GM18861 (cell line): ENCODE measurements around the gene MYH13.

Experiments
- ATAC-seq: cut with Tn5 transposase; IDR thresholded peaks from one replicate; pipeline ENCODE4 v1.9.1; 2021; ENCODE audit not compliant: unreplicated experiment

The MYH13 gene

DNA sequence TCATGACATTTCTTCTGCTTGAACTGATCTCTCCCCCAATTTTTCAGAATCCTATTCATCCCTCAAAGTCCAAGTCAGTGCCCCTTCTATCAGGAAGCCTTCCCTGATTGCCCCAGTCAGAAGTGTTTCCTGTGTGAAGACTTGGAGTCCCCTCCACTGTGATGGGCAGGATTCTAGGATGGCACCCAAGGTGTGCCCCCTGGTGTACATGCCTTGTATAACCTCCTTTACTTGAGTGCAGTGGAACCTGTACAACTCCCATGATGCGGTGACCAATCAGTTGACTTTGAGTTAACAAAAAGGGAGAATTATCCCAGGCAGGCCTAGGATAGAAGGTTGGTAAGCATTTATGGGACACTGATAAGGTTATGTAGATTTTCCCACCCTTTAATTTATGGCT lies 23.4 kb downstream of the MYH13 start:
- no peak for ATAC-seq

DNA sequence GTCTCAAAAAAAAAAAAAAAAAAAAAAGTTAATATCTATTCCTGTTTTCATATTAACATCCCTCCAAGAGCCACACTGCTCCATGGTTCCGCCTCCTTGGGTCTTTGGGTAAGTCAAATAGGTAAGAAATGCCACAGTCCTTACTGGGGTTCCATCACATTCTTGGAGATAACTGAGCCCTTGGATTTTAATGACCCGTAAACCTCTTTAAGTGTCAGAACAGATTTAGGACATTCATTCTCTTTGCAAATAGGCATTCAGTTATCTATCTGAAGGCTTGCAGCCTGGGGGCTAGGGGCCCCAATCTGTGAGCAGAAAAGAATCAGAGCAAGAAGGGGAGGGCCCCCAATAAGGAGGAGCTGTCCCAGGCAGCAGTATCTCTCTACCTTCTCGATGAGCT lies 28.0 kb downstream of the MYH13 start:
- ATAC-seq: no peak

DNA sequence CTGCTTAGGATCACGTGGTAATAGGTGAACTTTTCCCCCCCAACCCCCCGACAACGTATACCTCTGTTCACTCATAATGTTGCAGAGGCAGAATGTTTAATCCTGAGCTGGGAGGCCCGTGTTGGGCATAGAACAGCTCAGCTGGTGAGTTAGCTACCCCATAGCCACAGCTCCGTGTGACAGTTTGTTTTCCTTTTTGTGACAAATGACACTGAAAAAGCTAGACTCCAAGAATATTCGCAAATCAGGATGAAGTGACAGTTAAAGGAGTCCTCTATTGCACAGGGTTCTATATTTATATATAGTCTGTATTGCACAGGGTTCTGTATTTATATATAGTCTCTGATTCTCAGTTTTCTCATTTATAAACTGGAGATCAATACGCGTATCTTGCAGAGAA lies 33.8 kb downstream of the MYH13 start:
- no peak for ATAC-seq

DNA sequence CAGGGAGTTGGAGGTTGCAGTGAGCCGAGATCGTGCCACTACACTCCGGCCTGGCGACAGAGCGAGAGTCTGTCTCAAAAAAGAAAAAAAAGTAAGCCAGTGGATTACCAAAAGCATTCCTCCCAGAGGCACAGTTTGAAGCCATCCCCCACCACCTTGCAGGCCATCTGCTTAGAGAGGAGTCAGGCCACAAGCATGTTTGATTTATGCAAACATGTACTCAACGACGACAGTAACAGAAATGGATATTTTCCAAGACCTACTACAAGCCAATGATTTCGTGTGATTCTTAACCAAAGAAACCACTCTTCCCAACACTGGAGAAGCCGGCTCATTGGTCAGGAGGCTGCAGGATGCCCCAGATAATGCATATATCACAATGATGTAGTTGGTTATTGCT lies 34.8 kb downstream of the MYH13 start:
- ATAC-seq: no peak

DNA sequence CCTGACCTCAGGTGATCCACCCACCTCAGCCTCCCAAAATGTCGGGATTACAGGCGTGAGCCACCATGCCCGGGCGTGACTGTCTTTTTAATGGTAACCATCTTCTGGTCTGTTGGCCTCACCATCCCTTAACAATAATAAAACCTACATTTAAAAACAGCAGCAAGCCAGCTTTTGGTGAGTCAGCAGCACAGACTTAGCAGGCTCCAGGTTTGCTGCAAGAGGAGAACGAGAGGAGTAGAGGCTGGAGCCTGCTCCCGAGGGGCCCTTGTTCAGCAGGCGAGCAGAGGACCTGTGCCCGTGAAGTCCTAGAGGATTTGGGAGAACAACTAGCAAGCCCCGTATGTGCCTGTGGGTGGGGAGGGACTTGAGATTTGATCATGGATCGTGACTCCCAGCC lies 35.7 kb downstream of the MYH13 start:
- no peak for ATAC-seq

DNA sequence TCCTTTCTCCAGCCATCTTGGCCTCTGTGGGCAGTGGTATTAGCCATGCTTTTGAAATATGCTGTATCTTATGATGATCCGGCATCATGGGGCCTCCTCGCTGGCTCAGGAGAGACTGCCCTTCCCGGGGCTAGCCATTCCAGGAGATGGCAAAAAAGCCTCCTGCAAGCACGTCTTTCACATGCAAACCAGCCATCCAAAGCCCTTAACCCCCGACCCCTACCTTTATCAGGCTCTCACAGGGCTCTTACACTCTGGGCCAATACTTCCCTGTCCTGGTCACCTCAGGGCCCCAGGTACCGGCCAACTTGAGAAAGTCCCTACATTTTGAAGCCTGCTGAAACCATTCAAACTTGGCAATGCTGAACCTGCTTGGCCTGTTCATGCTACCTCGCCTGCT lies 36.4 kb downstream of the MYH13 start:
- no peak for ATAC-seq

DNA sequence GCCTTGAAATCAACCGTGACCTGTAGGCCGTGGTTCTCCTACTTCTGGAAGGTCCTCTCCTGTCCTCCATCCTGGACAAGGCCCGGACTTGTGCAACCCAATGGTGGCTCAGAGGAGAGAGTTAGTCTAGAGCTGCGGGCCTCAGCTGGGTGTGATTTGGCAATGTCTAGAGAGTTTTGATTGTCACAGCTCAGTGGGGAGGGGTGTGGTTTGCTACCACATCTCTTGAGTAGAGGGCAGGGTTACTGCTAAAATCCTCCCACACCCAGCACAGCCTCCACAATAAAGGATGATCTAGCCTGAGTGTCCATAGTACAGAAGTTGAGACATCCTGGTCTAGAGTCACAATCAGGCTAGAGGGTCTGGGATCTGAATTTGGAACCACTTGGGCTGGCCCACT lies 40.3 kb downstream of the MYH13 start:
- ATAC-seq: no peak

DNA sequence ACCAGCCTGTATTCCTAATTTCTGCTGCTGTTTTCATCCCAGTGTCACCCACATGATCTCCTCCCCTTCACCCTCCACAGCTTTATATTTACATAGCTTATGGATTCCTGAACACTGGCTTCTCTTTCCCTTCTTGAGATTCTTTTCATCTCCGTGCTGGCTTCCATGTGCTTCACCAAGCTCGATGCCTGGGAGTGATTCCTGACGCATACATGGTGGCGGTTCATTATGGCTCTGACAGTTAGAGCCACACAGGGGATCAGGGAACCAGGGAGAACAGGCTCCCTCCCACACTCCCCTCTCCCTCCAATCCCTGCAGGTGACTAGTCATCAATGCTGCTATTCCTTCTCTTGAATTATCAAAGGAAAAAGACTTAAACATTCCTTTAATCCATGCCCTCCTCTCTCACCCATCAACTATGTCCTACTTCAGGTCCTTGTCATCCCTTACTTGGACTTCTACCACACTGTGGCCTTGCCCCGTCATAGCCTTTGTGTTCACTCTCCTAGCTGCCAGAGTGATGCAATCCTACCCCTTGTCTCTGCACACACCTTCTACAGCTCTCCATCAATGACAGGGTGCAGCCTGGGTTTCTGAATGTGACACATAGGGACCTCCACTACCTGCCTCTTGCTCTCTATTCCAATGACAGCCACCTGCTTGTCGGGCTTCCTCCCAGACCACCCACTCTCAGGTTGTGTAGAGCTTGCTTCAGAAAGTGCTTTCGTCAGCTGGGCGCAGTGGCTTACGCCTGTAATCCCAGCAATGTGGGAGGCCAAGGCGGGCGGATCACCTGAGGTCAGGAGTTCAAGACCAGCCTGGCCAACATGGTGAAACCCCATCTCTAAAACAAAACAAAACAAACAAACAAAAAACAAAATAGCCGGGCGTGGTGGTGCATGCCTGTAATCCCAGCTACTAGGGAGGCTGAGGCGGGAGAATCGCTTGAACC lies 43.6 kb downstream of the MYH13 start:
- ATAC-seq: no peak

DNA sequence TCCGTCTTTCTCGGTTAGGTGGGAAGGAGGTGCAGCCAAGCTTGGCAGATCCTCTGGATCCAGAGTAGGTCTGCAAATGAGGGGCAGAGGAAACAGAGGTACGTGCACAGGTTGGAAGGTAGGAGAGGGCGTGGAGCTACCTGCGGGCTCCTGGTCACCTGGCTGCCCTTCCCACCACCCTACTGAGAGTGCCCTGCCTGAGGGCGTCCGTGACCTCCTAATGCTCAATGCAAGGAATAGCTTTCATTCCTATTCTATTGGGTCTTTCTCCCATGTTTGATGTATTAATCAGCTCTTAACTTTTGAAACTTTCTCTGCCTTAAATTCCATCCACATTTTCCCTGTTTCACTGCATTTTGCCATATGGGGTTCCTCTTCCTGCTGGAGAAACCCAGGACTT lies 44.6 kb downstream of the MYH13 start:
- ATAC-seq: no peak

DNA sequence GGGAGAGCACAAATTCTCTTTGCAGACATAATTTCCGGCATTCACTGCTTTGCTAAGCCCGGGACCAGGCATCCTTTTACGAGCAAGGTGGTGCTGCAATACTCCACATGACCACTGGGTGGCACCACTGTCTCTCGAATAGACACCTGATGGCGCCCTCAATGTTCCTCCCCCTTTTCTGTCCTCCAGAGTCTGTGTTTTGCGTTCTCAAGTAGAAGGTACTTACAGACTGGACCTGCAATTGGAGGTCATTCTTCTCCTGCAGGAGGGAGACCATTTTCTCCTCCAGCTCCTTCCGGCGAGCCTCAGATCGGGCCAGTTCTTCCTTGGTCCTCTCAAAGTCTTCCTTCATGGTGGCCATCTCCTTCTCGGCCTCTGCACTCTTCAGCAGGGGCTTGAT lies 45.2 kb downstream of the MYH13 start:
- ATAC-seq: no peak

DNA sequence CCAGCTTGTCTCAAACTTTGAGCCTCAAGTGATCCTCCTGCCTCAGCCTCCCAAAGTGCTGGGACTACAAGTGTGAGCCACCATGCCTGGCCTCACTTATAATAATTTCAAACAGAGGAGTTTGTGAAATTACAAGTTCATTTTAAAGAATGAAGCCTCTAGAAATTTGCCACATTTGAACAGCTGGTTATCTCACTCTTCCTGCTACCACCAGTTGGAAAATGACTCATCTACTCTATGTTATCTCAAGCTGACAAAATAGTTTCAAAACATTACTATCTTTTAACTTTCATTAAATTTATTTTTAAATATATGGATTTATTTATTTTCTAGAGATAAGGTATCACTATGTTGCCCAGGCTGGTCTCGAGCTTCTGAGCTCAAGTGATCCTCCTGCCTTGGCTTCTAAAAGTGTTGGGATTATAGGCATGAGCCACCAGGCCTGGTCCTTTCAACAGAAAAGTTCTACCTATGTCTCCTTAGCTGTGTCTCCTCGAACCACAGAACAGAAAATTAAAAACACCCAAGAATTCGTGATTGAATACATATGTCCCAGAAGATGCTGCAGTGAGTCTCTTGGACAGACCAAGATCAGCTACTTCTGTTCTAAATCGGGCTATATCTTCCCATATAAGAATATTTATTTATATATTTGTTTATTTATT lies 47.6 kb downstream of the MYH13 start:
- no peak for ATAC-seq

DNA sequence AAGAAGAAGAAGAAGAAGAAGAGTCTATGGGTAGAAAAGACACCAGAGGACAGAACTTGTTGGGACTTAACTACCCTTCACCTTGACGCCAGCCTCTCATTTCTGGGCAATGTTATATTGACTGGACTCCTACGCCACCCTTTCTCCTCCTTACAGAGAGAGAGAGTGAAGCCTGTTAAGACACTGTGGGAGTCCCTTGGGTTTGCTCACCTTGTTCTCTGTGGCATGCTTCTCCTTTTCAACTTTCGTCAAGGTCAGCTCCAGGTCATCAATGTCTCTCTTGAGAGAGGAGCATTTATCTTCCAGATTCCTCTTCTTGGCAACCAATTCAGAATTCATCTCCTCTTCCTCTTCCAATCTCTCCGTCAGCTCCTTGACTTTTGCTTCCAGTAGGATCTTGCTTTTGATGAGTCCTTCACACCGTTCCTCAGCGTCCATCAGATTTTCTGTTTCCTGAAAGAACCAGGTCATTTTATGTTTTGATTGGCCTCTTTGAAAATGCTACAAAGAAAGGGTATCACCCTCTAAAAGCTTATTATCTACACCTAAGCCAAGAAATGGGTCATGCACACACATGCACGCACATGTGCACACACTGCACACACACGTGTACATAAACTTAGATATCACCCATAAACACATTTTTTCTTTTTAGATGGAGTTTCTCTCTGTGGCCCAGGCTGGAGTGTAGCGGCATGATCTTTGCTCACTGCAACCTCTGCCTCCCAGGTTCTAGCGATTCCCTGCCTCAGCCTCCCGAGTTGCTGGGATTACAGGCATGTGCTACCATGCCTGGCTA lies 48.8 kb downstream of the MYH13 start:
- ATAC-seq: no peak

DNA sequence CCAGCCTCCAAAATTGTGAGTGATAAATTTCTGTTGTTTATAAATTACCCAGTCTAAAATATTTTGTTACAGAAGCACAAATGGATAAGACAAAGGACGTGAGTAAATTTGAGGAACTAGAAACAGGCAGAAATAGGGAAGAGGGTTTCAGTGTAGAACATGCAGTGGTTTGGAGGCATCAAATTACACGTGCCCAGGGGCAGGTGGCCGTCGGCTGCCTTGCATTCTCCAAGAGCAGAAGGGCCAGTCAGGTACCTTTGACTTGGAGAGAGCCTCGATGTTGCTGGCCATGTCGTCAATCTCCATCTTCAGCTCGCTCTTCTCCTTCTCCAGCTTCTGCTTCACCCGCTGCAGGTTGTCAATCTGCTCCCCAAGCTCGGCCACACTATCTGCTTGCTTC lies 54.3 kb downstream of the MYH13 start:
- no peak for ATAC-seq

DNA sequence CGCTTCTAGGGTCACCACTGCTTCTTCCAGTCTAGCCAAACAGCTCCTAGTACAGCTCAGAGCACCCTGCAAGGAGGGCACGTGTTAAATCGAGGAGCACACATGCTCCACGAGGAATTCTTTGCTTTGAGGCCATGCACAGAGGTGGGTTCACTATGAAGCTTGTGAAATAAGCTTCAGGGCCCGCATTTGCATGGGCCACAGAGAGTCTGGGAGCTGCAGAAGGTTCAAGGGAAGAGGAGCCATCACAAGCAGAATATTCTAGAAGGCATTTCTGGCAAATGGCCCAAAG lies 55.3 kb downstream of the MYH13 start:
- no peak for ATAC-seq

DNA sequence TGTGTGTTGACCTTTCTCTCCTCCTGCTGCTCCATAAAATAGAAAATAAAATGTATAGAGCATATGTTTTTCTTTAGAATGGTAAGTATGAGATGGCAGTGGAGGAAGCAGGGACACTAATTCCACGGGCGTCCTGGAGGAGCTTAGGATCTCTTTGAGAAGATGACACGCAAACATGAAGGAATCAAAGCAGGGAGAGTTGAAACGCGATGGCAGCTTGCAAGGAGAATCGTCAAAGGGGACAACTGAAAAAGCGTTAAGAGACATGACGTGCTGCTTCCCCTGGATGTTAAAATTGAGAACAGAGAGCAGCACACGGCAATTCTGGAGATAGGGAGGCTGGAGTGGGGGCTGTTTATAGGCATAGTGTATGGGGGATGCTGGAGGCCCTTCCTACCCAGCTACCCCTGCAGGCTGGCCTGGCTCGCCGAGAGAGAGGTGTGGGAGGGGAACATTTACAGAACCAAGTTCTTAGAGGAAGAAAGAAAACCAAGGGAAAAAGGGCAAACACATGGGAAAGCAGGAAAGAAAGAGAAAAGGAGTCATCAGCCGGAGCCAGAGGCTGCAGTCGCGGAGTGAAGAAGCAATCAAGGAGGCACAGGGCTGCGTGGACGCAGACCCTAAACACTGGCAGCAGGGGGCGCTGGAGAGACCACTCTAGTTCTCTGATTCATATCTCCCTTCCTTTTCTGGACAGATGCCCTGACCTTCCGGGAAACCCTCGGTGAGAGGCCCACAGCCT lies 55.8 kb downstream of the MYH13 start:
- peak; percentile 64 for ATAC-seq

DNA sequence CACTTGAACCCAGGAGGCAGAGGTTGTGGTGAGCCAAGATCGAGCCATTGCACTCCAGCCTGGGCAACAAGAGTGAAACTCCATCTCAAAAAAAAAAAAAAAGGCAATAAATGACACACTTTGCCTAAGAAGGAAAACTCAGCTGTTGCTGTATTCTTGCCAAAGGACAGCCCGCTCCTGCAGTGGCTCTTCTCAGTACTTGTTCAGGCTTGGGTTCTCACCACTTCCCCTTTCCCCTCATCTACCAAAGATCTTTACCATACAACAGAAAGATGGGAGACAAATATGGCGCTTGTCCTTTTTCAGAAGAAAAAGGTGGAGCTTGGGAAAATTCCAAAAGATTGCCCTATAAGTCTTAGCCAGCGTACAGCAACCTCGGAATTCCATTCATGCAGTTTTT lies 58.5 kb downstream of the MYH13 start:
- ATAC-seq: no peak

DNA sequence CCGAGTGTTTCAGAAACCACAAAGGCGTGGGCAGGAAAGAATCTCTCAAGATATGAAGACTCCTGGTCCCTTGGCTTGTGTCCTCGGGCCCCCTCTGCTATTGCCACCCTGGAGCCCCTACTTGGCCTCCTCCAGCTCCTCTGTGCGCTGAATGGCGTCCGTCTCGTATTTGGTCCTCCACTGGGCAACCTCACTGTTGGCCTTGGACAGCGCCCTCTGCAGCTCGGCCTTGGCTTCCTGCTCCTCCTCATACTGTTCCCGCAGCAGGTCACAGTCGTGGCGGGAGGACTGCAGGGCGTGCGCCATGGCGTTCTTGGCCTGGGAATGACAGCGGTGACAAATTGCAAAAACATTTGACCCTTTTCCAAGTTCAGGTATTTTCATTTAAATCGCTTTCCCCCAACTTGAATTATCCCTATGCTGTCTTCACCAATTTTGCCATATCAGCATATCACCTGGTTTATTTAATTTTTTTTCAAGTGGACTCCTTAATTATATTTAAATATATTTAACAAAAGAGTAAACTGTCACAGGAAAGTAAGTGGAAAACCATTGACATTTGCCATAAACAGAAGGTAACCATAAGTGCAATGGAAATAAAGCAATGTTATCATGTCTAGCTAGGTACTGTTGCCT lies 59.7 kb downstream of the MYH13 start:
- no peak for ATAC-seq

DNA sequence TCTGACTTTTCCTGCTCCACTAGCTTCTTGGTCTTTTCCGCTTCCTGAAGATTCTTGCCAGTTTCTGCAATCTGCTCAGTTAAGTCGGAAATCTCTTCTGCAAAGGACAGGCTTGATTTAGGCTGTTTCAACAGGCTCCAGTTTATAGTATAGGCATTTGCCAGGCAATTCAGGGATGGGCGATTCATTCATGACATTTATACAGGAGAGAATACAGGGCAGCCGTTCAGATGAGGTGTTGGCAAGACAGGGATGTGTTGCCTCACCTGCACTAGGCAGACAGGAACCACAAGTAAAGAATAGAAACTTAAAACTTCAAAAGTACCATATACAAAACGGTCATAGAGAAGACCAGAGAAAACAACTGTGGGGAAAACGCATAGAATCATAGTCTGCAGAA lies 61.7 kb downstream of the MYH13 start:
- no peak for ATAC-seq

DNA sequence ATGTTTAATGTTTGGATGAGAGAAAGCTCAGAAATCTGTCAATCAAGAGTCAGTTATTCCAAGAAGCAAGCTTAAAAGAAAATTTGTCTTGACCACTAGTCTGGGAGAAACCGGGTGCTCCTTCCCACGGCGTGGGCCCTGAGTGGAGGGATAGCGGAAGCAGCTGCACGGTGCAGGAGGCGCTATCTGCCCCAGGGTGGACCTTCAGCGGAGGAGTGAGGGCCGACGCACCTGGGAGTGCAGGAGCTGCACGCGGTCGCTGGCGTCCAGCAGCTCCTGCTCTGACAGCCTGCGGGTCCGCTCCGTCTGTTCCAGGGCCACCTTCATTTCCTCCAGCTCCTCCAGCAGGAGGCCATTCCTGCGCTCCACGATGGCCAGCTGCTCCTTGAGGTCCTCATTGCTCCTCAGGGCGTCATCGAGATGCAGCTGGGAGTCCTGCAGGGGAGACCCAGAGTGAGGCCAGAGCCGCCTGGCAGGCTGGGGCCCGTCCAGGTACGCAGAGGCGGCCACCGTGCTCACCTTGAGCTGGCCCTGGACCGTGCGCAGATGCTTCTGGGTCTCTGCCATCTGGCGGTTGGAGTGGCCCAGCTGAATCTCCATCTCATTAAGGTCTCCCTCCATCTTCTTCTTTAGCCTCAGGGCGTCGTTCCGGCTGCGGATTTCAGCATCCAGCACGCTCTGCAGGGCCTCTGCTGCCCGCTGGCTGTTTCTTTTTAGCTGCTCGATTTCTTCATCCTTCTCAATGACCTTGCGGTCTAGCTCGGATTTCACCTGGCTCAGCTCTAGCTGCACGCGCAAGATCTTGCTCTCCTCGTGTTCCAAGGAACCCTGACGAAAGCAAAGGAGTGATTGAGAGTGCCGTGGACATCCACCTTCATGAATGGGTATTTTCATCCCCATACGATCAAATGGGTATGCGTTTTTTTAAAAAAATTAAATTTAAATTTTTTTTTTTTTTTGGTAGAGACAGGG lies 63.5 kb downstream of the MYH13 start:
- ATAC-seq: no peak

DNA sequence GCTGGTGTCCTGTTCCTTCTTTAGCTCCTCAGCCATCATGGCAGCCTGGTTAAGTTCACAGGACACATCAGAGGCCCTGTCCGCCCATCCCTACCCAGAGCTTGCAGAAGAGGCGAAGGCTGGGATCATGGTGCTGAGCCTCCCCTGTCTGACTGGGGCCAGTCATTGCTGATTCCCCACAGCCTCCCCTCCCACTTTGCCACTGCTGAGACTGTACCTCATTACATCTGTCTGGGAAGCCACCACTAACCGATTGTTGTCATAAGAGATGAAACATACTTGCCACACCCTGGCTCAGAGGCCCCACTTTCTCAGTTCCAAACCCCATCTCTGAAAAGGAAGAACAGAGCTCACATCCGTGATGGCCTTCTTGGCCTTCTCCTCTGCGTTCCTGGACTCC lies 66.2 kb downstream of the MYH13 start:
- no peak for ATAC-seq
